Measurements from ENCODE around the gene CLIP1. TPM values are rescaled to one million over a fixed set of nuclear protein-coding genes. Genes with fewer than 3 reads are reported as not detected.

Gene CLIP1
- total RNA-seq, 2 experiments from 2014 or later: 11.2 to 25.6 TPM

DNA sequence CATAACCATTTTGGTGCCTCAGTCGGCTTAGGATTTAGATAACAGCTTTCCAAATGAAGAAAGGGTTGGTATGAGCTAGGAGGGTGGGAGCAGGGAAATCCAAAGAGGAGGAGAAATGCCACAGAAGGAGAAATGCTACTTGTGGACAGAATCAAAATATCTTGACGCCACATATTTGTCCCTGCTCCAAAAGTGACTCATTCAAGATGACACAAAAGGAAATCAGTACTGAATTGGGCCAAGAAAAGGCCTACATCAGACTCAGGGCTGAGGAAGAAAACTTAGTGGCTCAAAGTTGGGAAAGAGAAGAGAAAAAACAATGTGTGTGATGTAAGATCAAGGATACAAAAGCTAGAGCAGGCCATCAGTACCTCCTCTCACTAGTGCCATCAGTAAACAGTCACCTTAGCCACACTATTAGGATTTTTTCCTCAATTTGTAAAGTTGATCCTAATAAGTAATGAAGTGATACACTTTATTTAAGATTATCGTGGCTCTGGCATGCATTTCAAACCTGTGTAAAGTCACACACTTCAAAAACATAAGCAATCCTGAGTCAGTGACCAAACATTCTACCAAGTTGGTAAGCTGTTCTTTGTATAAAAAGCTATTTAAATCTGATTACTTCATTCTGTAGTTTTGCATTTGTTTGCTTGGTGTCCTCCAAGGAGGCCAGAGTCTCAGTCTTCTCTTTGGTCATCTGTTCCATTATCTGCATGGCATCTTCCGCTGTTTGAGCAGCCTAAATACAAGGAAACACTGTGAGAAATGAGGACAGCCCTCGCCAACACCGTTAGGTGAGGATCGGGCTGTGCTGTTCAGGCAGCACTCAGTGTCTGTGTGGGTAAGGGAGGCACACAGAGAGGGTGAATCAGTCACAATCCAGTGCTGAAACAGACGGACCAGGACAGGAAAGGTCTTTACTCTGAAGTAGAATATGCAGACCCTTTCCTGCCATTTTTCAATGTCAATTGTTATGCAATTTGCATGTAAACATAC is 103.6 kb downstream of the CLIP1 start:
- Histone ChIP-seq H3K4me3 (ENCODE audit: low read depth, low read length, poor library complexity, severe bottlenecking) (no peak overlapping the region), H3K36me3 (ENCODE audit: insufficient read depth, low read length) (no peaks in the 10 kb centered on the region; the same call in 1 of the 2 replicates), H3K27ac (ENCODE audit: low read depth, low read length, poor library complexity, severe bottlenecking) (no peak overlapping the region), H3K9me3 (ENCODE audit: low read length) (no peaks in the 10 kb centered on the region), H3K79me2 (ENCODE audit: insufficient read depth, low read depth, low read length) (no peaks in the 10 kb centered on the region), H3K9me2 (ENCODE audit: insufficient read depth, low read length) (no peaks in the 10 kb centered on the region), H3K4me2 (ENCODE audit: low read length) (no peak overlapping the region), H4K20me1 (ENCODE audit: insufficient read depth, low read length) (no peaks in the 10 kb centered on the region), H3K4me1 (ENCODE audit: insufficient read depth, low read length, poor library complexity, severe bottlenecking) (no peaks in the 10 kb centered on the region), H2AFZ (ENCODE audit: low read length) (no peak overlapping the region)
- POLR2A ChIA-PET: no interaction called here
- no TSS peak for BruUV-seq (replicated peaks)
- intact Hi-C loops (cut with micrococcal nuclease; ENCODE audit: unreplicated experiment): no loop called here
- DNase-seq (ENCODE audit: low spot score): no peak
- CTCF ChIA-PET (ENCODE audit: unreplicated experiment): no interaction called here
- TF ChIP-seq, protein P1, sequence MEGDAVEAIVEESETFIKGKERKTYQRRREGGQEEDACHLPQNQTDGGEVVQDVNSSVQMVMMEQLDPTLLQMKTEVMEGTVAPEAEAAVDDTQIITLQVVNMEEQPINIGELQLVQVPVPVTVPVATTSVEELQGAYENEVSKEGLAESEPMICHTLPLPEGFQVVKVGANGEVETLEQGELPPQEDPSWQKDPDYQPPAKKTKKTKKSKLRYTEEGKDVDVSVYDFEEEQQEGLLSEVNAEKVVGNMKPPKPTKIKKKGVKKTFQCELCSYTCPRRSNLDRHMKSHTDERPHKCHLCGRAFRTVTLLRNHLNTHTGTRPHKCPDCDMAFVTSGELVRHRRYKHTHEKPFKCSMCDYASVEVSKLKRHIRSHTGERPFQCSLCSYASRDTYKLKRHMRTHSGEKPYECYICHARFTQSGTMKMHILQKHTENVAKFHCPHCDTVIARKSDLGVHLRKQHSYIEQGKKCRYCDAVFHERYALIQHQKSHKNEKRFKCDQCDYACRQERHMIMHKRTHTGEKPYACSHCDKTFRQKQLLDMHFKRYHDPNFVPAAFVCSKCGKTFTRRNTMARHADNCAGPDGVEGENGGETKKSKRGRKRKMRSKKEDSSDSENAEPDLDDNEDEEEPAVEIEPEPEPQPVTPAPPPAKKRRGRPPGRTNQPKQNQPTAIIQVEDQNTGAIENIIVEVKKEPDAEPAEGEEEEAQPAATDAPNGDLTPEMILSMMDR (conservative IDR thresholded peaks at IDR 0.05; ENCODE audit: low read length): no peak
- TF ChIP-seq EZH2phosphoT487 (IDR thresholded peaks at IDR 0.05; ENCODE audit: borderline replicate concordance, low read depth, low read length): no peak

DNA sequence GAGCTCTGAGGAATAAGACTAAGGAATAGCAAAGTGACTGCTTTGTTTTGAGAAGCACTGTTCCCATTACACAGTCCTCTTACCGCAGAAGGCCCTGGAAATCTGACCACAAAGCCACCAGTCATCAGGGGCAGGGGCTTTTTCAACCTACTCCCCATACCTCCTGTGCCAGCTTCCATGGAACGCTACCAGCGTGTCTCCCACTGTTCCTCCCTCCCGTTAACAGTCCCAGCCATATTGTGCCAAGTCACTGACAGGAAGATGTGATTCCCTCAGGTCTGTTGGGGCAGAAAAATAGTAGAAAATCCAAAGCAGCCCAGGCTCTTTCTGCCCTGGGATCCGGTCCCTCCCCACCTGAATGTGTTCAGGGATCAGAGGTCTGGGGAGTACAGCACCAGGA is 109.5 kb downstream of the CLIP1 start:
- H3K9me3 ChIP-seq (ENCODE audit: low read length): no peaks in the 10 kb centered on the region
- H3K27ac ChIP-seq (ENCODE audit: low read depth, low read length, poor library complexity, severe bottlenecking): no peak overlapping the region
- no peaks in the 10 kb centered on the region for H3K9me2 ChIP-seq (ENCODE audit: insufficient read depth, low read length)
- ChIA-PET CTCF (ENCODE audit: unreplicated experiment) (no interaction called here), POLR2A (interaction anchor here (0.7 kb wide), 1 partner anchor 10 kb away, joined by 4 read pairs; no protein-coding TSS in a partner anchor)
- no peaks in the 10 kb centered on the region for H3K79me2 ChIP-seq (ENCODE audit: insufficient read depth, low read depth, low read length)
- no TSS peak for BruUV-seq (replicated peaks)
- H3K4me1 ChIP-seq (ENCODE audit: insufficient read depth, low read length, poor library complexity, severe bottlenecking): peaks cover 9% of the 10 kb centered on the region
- intact Hi-C loops (cut with micrococcal nuclease; ENCODE audit: unreplicated experiment): no loop called here
- DNase-seq (ENCODE audit: low spot score): no peak
- no peaks in the 10 kb centered on the region; the same call in 1 of the 2 replicates for H3K36me3 ChIP-seq (ENCODE audit: insufficient read depth, low read length)
- no peak overlapping the region for H3K4me2 ChIP-seq (ENCODE audit: low read length)
- H2AFZ ChIP-seq (ENCODE audit: low read length): no peak overlapping the region
- H4K20me1 ChIP-seq (ENCODE audit: insufficient read depth, low read length): no peaks in the 10 kb centered on the region
- TF ChIP-seq, protein P1 (conservative IDR thresholded peaks at IDR 0.05; ENCODE audit: low read length): no peak
- no peak for TF ChIP-seq EZH2phosphoT487 (IDR thresholded peaks at IDR 0.05; ENCODE audit: borderline replicate concordance, low read depth, low read length)
- H3K4me3 ChIP-seq (ENCODE audit: low read depth, low read length, poor library complexity, severe bottlenecking): no peak overlapping the region

DNA sequence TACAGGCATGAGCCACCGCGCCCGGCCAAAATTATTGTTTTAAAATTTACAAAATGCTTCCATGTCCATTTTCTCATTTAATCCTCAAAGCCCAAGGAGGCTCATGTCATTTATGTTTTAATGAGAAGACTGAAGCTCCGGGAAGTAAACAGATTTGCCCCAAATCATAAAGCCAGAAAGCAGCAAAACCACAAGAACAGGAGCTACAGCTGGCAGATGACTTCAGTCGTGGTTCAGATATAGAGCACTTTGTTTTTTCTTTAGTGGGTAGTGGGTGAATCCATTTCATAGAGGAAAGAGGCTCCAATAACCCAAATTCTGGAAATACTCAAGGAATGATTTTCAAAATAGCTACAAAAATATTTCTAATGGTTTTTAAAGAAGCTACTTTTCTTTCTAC is 110.8 kb downstream of the CLIP1 start:
- Histone ChIP-seq H3K4me3 (ENCODE audit: low read depth, low read length, poor library complexity, severe bottlenecking) (no peak overlapping the region), H3K4me2 (ENCODE audit: low read length) (no peak overlapping the region), H3K27ac (ENCODE audit: low read depth, low read length, poor library complexity, severe bottlenecking) (no peak overlapping the region), H3K9me3 (ENCODE audit: low read length) (no peaks in the 10 kb centered on the region), H2AFZ (ENCODE audit: low read length) (no peak overlapping the region), H3K4me1 (ENCODE audit: insufficient read depth, low read length, poor library complexity, severe bottlenecking) (peaks cover 9% of the 10 kb centered on the region), H3K79me2 (ENCODE audit: insufficient read depth, low read depth, low read length) (no peaks in the 10 kb centered on the region), H4K20me1 (ENCODE audit: insufficient read depth, low read length) (no peaks in the 10 kb centered on the region), H3K9me2 (ENCODE audit: insufficient read depth, low read length) (no peaks in the 10 kb centered on the region), H3K36me3 (ENCODE audit: insufficient read depth, low read length) (no peaks in the 10 kb centered on the region)
- CTCF ChIA-PET (ENCODE audit: unreplicated experiment): no interaction called here
- POLR2A ChIA-PET: interaction anchor here (0.6 to 1.1 kb wide), 2 partner anchors 18 to 966 kb away, joined by 3 read pairs; no protein-coding TSS in a partner anchor
- DNase-seq (ENCODE audit: low spot score): no peak
- intact Hi-C loops (cut with micrococcal nuclease; ENCODE audit: unreplicated experiment): no loop called here
- TF ChIP-seq, protein P1 (conservative IDR thresholded peaks at IDR 0.05; ENCODE audit: low read length): no peak
- no peak for TF ChIP-seq EZH2phosphoT487 (IDR thresholded peaks at IDR 0.05; ENCODE audit: borderline replicate concordance, low read depth, low read length)
- BruUV-seq (replicated peaks): no TSS peak
